ENCODE measurements around the gene FXYD3.

The FXYD3 gene

GRCh38 chr19:35115177-35115951 is at the start of gene FXYD3:
Gene FXYD3, plus strand, starts transcription at chr19:35115823. Its CDS starts 3,554 bp downstream, at chr19:35119377.
- DNase-seq = no peak

- no peak for DNase-seq
Measured at GRCh38 chr19:35066121-35066520, 49.5 kb upstream of the FXYD3 start.

- DNase-seq = peak; percentile 95 to 97
Measured at GRCh38 chr19:35066691-35067563, 48.7 kb upstream of the FXYD3 start.

GRCh38 chr19:35068941-35069634 is 46.5 kb upstream of the FXYD3 start:
- DNase-seq = no peak

GRCh38 chr19:35069696-35070095 is 45.9 kb upstream of the FXYD3 start:
- no peak for DNase-seq

- no peak for DNase-seq
Measured at GRCh38 chr19:35070471-35070870, 45.2 kb upstream of the FXYD3 start.

- DNase-seq = no peak
Measured at GRCh38 chr19:35073516-35073915, 42.1 kb upstream of the FXYD3 start.

GRCh38 chr19:35073941-35074340 is 41.7 kb upstream of the FXYD3 start:
- no peak for DNase-seq

GRCh38 chr19:35074426-35075201 is 41.0 kb upstream of the FXYD3 start:
- DNase-seq = no peak

GRCh38 chr19:35075202-35076025 is 40.2 kb upstream of the FXYD3 start:
- DNase-seq = no peak

GRCh38 chr19:35076026-35076370 is 39.6 kb upstream of the FXYD3 start:
- DNase-seq = no peak

GRCh38 chr19:35076657-35077056 is 39.0 kb upstream of the FXYD3 start:
- no peak for DNase-seq

- DNase-seq = no peak
Measured at GRCh38 chr19:35077411-35078223, 38.0 kb upstream of the FXYD3 start.

GRCh38 chr19:35079826-35080225 is 35.8 kb upstream of the FXYD3 start:
- DNase-seq = no peak

- DNase-seq = no peak
Measured at GRCh38 chr19:35080613-35081170, 34.9 kb upstream of the FXYD3 start.

GRCh38 chr19:35081201-35081600 is 34.4 kb upstream of the FXYD3 start:
- no peak for DNase-seq

- no peak for DNase-seq
Measured at GRCh38 chr19:35083691-35084508, 31.7 kb upstream of the FXYD3 start.

- no peak for DNase-seq
Measured at GRCh38 chr19:35084509-35084762, 31.2 kb upstream of the FXYD3 start.

GRCh38 chr19:35085947-35086346 is 29.7 kb upstream of the FXYD3 start:
- no peak for DNase-seq

GRCh38 chr19:35086455-35086854 is 29.2 kb upstream of the FXYD3 start:
- DNase-seq = no peak

Measured in stimulated activated CD4-positive, alpha-beta T cell treated with anti-CD3 and anti-CD28 coated beads, Interleukin-2, amount 100 ng/mL, for 24 hours (primary cell).